ENCODE results near the gene KRTAP5-6.

KRTAP5-6 gene, protein sequence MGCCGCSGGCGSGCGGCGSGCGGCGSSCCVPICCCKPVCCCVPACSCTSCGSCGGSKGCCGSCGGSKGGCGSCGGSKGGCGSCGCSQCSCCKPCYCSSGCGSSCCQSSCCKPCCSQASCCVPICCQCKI

DNA sequence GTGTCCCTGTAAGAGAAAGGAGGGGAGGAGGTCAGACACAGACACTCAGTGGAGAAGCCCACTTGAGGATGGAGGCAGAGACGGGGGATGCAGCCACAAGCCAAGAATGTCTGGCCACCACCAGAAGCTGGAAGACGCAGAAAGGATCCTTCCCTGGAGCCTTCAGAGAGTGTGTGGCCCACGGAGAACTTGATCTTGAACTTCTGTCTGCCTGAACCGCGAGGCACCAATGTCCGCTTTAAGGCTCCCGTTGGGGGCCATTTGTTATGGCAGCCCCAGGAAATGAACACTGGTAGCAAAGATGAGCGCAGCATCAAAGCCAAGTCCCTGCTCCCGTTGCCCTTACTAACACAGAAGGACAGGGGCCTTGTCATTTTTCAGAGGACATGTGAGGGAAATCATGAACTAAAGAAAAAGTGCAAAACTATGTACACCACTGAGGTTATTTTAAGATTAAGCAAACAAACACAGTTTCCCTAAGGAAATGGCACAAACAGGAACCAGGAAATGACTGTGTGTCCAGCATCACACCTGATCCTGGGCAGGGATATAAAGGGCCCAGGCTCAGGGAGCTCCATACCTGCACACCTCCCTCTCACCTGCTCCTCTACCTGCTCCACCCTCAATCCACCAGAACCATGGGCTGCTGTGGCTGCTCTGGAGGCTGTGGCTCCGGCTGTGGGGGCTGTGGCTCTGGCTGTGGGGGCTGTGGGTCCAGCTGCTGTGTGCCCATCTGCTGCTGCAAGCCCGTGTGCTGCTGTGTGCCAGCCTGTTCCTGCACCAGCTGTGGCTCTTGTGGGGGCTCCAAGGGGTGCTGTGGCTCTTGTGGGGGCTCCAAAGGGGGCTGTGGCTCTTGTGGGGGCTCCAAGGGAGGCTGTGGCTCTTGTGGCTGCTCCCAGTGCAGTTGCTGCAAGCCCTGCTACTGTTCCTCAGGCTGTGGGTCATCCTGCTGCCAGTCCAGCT lies at the start of gene KRTAP5-6:
KRTAP5-6 (plus strand) TSS at position 588 of the 963 bp plus-strand sequence; CDS start at position 639, 51 bp downstream.
- no peak for DNase-seq (ENCODE audit: low spot score)
- TF ChIP-seq, protein P1, sequence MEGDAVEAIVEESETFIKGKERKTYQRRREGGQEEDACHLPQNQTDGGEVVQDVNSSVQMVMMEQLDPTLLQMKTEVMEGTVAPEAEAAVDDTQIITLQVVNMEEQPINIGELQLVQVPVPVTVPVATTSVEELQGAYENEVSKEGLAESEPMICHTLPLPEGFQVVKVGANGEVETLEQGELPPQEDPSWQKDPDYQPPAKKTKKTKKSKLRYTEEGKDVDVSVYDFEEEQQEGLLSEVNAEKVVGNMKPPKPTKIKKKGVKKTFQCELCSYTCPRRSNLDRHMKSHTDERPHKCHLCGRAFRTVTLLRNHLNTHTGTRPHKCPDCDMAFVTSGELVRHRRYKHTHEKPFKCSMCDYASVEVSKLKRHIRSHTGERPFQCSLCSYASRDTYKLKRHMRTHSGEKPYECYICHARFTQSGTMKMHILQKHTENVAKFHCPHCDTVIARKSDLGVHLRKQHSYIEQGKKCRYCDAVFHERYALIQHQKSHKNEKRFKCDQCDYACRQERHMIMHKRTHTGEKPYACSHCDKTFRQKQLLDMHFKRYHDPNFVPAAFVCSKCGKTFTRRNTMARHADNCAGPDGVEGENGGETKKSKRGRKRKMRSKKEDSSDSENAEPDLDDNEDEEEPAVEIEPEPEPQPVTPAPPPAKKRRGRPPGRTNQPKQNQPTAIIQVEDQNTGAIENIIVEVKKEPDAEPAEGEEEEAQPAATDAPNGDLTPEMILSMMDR (IDR thresholded peaks at IDR 0.05) = no peak

DNA sequence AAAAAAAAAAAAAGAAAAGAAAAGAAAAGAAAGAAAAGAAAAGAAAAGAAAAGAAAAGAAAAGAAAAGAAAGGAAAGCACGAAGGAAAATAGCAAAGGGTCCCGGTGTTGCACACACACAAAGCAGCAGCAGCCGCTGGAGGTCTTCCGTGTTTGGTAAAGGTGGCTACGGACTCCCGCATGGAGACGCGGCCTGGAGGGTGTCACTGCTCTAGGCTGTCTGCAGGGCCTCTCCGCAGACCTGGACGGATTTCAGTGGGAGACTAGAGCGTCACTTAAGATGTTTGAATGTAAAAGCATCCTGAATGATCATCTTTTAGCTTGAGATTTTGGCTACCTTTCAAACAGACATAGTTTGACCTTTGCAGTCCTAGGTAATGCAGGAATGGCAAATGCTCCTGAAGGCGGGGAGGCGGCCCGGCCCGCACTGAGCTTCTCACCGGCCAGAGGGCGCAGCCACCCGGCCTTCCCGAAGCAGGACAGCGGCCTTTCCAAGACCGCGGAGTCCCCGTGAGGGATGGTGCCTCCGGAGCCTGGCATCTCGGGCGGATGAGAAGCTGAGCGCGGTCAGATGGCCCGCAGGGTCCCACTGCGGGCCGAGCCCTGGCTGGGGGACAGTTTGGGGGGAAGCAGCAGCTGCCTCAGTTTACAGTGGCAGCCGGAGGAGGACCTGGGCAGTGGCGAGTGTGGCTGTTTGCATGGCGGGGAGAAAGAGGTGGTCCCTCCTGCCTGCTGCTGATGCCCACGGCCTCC lies 48.9 kb upstream of the KRTAP5-6 start:
- TF ChIP-seq, protein P1 (IDR thresholded peaks at IDR 0.05) = no peak
- Histone ChIP-seq H3K4me3 (no peak overlapping the region), H3K27ac (no peak overlapping the region)
- DNase-seq (ENCODE audit: low spot score) = no peak

More for the DNA sequence above, at the start of gene KRTAP5-6:
- H3K4me3 ChIP-seq = no peak within 1 kb of the TSS
- no peak within 1 kb of the TSS for H3K27ac ChIP-seq

DNA sequence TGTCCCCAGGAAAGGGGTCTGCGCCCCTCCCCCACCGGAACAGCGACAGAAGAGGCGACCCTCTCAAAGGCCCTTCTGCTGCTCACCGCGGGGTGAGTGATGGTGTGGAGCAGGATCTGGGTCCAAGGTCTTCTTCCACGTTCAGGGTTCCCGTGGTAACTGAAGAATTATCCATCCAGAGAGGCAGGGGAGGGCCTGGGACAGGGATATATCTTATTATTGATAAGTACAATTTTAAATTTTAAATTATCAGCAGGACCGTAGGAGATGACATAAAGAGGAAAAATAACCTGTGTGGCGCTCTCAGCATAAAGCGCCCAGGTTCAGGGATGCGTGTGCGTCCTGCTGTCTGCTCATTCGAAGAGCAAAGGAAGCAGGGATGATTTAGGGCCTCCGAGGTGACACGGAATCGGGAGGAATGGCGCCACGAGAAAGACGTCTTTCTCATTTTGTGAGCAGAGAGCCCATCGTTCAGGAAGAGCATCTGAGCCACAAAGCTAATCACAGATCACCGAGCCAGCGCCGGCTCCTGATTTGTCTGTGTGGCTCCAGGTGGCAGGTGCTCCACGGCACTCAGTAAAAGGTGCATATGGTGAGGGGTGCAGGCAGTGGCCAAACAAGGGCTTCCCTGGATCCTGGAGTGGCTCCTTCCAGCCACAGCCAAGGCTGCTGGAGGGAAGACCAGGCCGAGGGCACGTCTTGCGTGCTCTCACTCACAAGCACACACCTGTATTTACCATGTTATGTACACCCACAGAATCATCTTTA lies 48.2 kb upstream of the KRTAP5-6 start:
- no peak overlapping the region for H3K4me3 ChIP-seq
- no peak for DNase-seq (ENCODE audit: low spot score)
- TF ChIP-seq, protein P1 (IDR thresholded peaks at IDR 0.05) = no peak
- H3K27ac ChIP-seq = no peak overlapping the region

DNA sequence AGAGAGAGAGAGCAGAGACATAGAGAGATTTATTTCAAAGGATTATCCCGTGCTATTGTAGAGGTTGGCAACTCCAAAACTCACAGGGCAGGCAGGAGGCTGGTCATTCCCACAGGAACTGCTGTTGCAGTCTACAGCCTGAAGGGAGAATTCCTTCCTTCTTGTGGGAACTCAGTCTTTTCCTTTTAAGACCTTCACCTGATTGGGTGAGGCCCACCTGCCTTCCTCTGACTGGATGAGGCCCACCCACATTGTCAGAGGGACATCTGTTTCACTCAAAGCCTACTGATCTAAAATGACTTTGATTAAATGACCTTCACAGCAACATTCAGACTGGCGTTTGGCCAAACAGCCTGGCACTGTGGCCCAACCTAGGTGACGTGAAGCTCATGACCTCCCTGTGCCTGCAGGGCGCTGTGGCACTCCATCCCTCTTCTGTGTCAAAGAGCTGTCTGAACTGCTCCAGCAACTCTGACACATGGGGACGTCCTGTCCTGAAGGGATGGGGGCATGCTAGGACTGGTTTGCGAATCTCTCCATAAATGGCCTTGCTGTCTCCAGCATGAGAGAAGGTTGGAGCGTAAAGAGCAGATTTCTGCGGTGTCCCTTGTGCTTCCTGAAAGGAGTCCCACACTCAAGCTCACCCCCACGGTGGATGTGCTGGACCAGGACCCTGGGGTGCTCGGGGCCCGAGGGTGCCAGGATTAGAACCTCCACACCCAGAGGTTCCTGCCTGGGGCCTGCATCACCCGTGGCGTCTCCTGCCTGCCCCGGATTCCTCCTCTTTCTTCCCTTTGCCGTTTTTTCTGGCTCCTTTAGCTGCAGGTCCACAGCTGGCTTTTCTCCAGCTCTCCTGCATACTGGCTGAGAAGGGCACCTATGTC lies 46.7 kb upstream of the KRTAP5-6 start:
- TF ChIP-seq, protein P1 (IDR thresholded peaks at IDR 0.05) = no peak
- Histone ChIP-seq H3K27ac (no peak overlapping the region), H3K4me3 (no peak overlapping the region)
- DNase-seq (ENCODE audit: low spot score) = no peak

DNA sequence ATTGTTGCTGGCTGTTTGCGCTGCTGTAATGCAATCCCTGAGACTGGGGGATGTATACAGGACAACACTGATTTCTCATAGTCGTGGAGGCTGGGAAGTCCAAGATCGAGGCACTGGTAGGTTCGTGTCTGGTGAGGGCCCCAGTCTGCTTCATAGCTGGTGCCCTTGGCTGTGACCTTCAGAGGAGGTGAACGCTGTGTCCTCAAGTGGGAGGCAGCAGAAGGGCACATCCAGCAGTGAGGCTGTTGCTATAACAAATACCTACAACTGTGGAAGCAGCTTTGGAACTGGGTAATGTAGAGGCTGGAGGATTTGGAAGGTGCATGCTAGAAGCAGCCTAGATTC lies 46.1 kb upstream of the KRTAP5-6 start:
- DNase-seq (ENCODE audit: low spot score) = no peak
- no peak overlapping the region for H3K27ac ChIP-seq
- no peak overlapping the region for H3K4me3 ChIP-seq
- TF ChIP-seq, protein P1 (IDR thresholded peaks at IDR 0.05) = no peak
